Neural cell (in vitro differentiated cells): ENCODE measurements around the gene WRNIP1. TPM values are rescaled to one million over a fixed set of nuclear protein-coding genes. Genes with fewer than 3 reads are reported as not detected.

Experiments
- H2AFZ ChIP-seq: fragments of 200-600, 300-800 bp; sonication (generic), shearing (Covaris generic); 2 replicates; pipeline ENCODE4 v1.6.0; 2014; ENCODE audit warnings: low read depth, mild to moderate bottlenecking, antibody characterized with exemption, low read length, moderate library complexity
- H3F3A ChIP-seq: fragments of 200-600 bp; shearing (Covaris generic); 2 replicates; pipeline ENCODE4 v1.6.1; 2016; ENCODE audit warnings: mild to moderate bottlenecking, moderate library complexity, mixed read lengths, antibody characterized with exemption, low read length; ENCODE audit not compliant: insufficient read depth, poor library complexity, severe bottlenecking
- H3K27ac ChIP-seq: fragments of 200-600, 300-800 bp; sonication (generic), shearing (Covaris generic); 2 replicates; pipeline ENCODE4 v1.5.1; 2014; ENCODE audit warnings: mild to moderate bottlenecking, low read length, moderate library complexity
- H3K27me3 ChIP-seq: fragments of 300-800, 200-600 bp; sonication (generic), shearing (Covaris generic); 2 replicates; pipeline ENCODE4 v1.6.0; 2014; ENCODE audit warnings: mild to moderate bottlenecking, low read depth, low read length, moderate library complexity; ENCODE audit not compliant: insufficient read depth
- H3K36me3 ChIP-seq: fragments of 300-800, 200-600 bp; sonication (generic), shearing (Covaris generic); 2 replicates; pipeline ENCODE4 v1.5.1; 2014; ENCODE audit warnings: mild to moderate bottlenecking, antibody characterized with exemption, low read length, moderate library complexity; ENCODE audit not compliant: insufficient read depth
- H3K4me2 ChIP-seq: fragments of 300-800, 200-600 bp; sonication (generic), shearing (Covaris generic); 2 replicates; pipeline ENCODE4 v1.6.0; 2014; ENCODE audit warnings: mild to moderate bottlenecking, low read length
- H3K4me3 ChIP-seq: fragments of 300-800, 200-600 bp; sonication (generic), shearing (Covaris generic); 2 replicates; pipeline ENCODE4 v1.5.1; 2014; ENCODE audit warnings: mild to moderate bottlenecking, low read length, moderate library complexity
- H3K79me2 ChIP-seq: fragments of 200-600 bp; shearing (Covaris generic); replicated peaks from 2 replicates; pipeline ENCODE4 v1.6.0; 2014; ENCODE audit warnings: mild to moderate bottlenecking, low read length, moderate library complexity; ENCODE audit not compliant: insufficient read depth
- H3K9ac ChIP-seq: fragments of 300-800, 200-600 bp; sonication (generic), shearing (Covaris generic); 2 replicates; pipeline ENCODE4 v1.6.1; 2016; ENCODE audit warnings: mild to moderate bottlenecking, low read length, mixed read lengths
- H3K9me2 ChIP-seq: fragments of 200-600 bp; shearing (Covaris generic); 2 replicates; pipeline ENCODE4 v1.6.1; 2016; ENCODE audit warnings: mild to moderate bottlenecking, low read length, mixed read lengths; ENCODE audit not compliant: insufficient read depth
- H3K9me3 ChIP-seq: fragments of 200-600, 300-800 bp; sonication (generic), shearing (Covaris generic); 2 replicates; pipeline ENCODE4 v1.6.1; 2016; ENCODE audit warnings: mild to moderate bottlenecking, mixed run types, low read length, moderate library complexity, mixed read lengths
- H4K20me1 ChIP-seq: fragments of 200-600 bp; shearing (Covaris generic); 2 replicates; pipeline ENCODE4 v1.6.1; 2016; ENCODE audit warnings: mild to moderate bottlenecking, mixed run types; ENCODE audit not compliant: insufficient read depth
- CTCF ChIP-seq: fragments of 450-650 bp; IDR thresholded peaks from 2 replicates; pipeline ENCODE4 v1.5.1; 2014; ENCODE audit warnings: antibody characterized with exemption, mild to moderate bottlenecking, moderate library complexity; ENCODE audit not compliant: poor library complexity, severe bottlenecking
- EP300 ChIP-seq: fragments of 450-650 bp; conservative IDR thresholded peaks from 2 replicates; pipeline ENCODE4 v1.6.1; 2014; ENCODE audit warnings: antibody characterized with exemption, mild to moderate bottlenecking, moderate library complexity; ENCODE audit not compliant: poor library complexity, severe bottlenecking
- EZH2 ChIP-seq: fragments of 200-600, 300-800 bp; shearing (Covaris generic), sonication (generic); IDR thresholded peaks from 2 replicates; pipeline ENCODE4 v1.6.1; 2014; ENCODE audit warnings: antibody characterized with exemption, low read length, borderline replicate concordance, mild to moderate bottlenecking; ENCODE audit not compliant: insufficient read depth, poor library complexity, severe bottlenecking
- MXI1 ChIP-seq: fragments of 450-650 bp; conservative IDR thresholded peaks from 2 replicates; pipeline ENCODE4 v1.6.1; 2014; ENCODE audit warnings: antibody characterized with exemption, mild to moderate bottlenecking; ENCODE audit not compliant: poor library complexity, severe bottlenecking
- POLR2AphosphoS5 ChIP-seq: IDR thresholded peaks from 2 replicates; pipeline ENCODE4 v1.6.1; 2012
- RAD21 ChIP-seq: fragments of 450-650 bp; conservative IDR thresholded peaks from 2 replicates; pipeline ENCODE4 v1.6.1; 2014; ENCODE audit warnings: antibody characterized with exemption, mild to moderate bottlenecking, moderate library complexity
- REST ChIP-seq: IDR thresholded peaks from 2 replicates; pipeline ENCODE4 v1.6.1; 2012; ENCODE audit warnings: borderline replicate concordance
- SMC3 ChIP-seq: fragments of 450-650 bp; conservative IDR thresholded peaks from 2 replicates; pipeline ENCODE4 v1.6.1; 2014; ENCODE audit warnings: antibody characterized with exemption, mild to moderate bottlenecking, moderate library complexity; ENCODE audit not compliant: poor library complexity
- TAF1 ChIP-seq: IDR thresholded peaks from 2 replicates; pipeline ENCODE4 v1.6.1; 2012; ENCODE audit warnings: low read depth
- polyA plus RNA-seq: library from polyadenylated mRNA; depleted of rRNA; stranded (reverse); fragments of >200 nt; gene quantifications from 2 replicates; pipeline ENCODE4 v1.2.3, GENCODE V29; 2014

WRNIP1 gene
- polyA plus RNA-seq, 1 donor from 2014 or later = 93.7 TPM

GRCh38 chr6:2725999-2726567, 39.1 kb upstream of the WRNIP1 start:
- Histone ChIP-seq H3K9me3 (no peaks in the 10 kb centered on the region), H3K36me3 (no peaks in the 10 kb centered on the region), H3K79me2 (no peaks in the 10 kb centered on the region), H3K4me3 (no peak overlapping the region), H2AFZ (no peak overlapping the region), H3K9ac (no peak overlapping the region), H3K9me2 (no peaks in the 10 kb centered on the region), H3K4me2 (no peak overlapping the region), H4K20me1 (no peaks in the 10 kb centered on the region), H3F3A (no peaks in the 10 kb centered on the region), H3K27ac (no peak overlapping the region), H3K27me3 (no peaks in the 10 kb centered on the region)
- no peak for TF ChIP-seq MXI1
- no peak for TF ChIP-seq EP300
- TF ChIP-seq CTCF = no peak
- TF ChIP-seq REST = no peak
- no peak for TF ChIP-seq POLR2AphosphoS5
- TF ChIP-seq RAD21 = no peak
- TF ChIP-seq SMC3 = no peak
- no peak for TF ChIP-seq EZH2
- no peak for TF ChIP-seq TAF1

GRCh38 chr6:2729921-2730320, 35.3 kb upstream of the WRNIP1 start:
- Histone ChIP-seq H3K4me3 (no peak overlapping the region), H3K27me3 (no peaks in the 10 kb centered on the region)

More at GRCh38 chr6:2729921-2730320, 35.3 kb upstream of the WRNIP1 start:
- no peaks in the 10 kb centered on the region for H4K20me1 ChIP-seq
- no peak overlapping the region for H2AFZ ChIP-seq
- no peak overlapping the region for H3K27ac ChIP-seq
- no peaks in the 10 kb centered on the region for H3K36me3 ChIP-seq
- no peak for TF ChIP-seq REST
- H3K9me2 ChIP-seq = no peaks in the 10 kb centered on the region
- no peaks in the 10 kb centered on the region for H3K9me3 ChIP-seq
- no peak overlapping the region for H3K4me2 ChIP-seq
- no peaks in the 10 kb centered on the region for H3K79me2 ChIP-seq
- H3K9ac ChIP-seq = no peak overlapping the region
- H3F3A ChIP-seq = no peaks in the 10 kb centered on the region
